H9 (cell line): ENCODE measurements around the gene IFNL3. TPM values are rescaled to one million over a fixed set of nuclear protein-coding genes. Genes with fewer than 3 reads are reported as not detected.
A peak's percentile ranks its signal among the peaks of the same experiment; 100 is the strongest.

Experiments used
- DNase-seq: peaks from one replicate; pipeline ENCODE4 v3.0.0-alpha.2; 2017
- H2AFZ ChIP-seq: one replicate; pipeline ENCODE4 v1.6.1; 2013; ENCODE audit warnings: mild to moderate bottlenecking, low read length, control low read depth, moderate library complexity
- H2AK5ac ChIP-seq: 2 replicates; pipeline ENCODE4 v1.6.1; 2013; ENCODE audit warnings: low read length, control low read depth, mixed read lengths; ENCODE audit not compliant: insufficient read length
- H2BK120ac ChIP-seq: one replicate; pipeline ENCODE4 v1.6.1; 2013; ENCODE audit warnings: low read depth, mild to moderate bottlenecking, low read length, control low read depth, inconsistent platforms; ENCODE audit not compliant: poor library complexity, severe bottlenecking
- H2BK12ac ChIP-seq: 2 replicates; pipeline ENCODE4 v1.6.1; 2013; ENCODE audit warnings: low read length, control low read depth, mixed read lengths, low read depth; ENCODE audit not compliant: insufficient read length
- H2BK15ac ChIP-seq: 2 replicates; pipeline ENCODE4 v1.6.1; 2013; ENCODE audit warnings: low read depth, low read length, control low read depth
- H2BK20ac ChIP-seq: one replicate; pipeline ENCODE4 v1.6.1; 2013; ENCODE audit warnings: low read depth, mild to moderate bottlenecking, low read length, control low read depth, inconsistent platforms; ENCODE audit not compliant: poor library complexity, severe bottlenecking
- H2BK5ac ChIP-seq: 2 replicates; pipeline ENCODE4 v1.6.1; 2013; ENCODE audit warnings: low read length, control low read depth, mixed read lengths; ENCODE audit not compliant: insufficient read length
- H3K14ac ChIP-seq: 2 replicates; pipeline ENCODE4 v1.6.1; 2013; ENCODE audit warnings: low read length, control low read depth; ENCODE audit not compliant: insufficient read depth
- H3K18ac ChIP-seq: 2 replicates; pipeline ENCODE4 v1.6.1; 2013; ENCODE audit warnings: low read depth, mild to moderate bottlenecking, mixed read lengths, low read length, control low read depth; ENCODE audit not compliant: insufficient read length
- H3K23ac ChIP-seq: 2 replicates; pipeline ENCODE4 v1.6.1; 2013; ENCODE audit warnings: low read length, control low read depth, mixed read lengths, low read depth; ENCODE audit not compliant: insufficient read length
- H3K23me2 ChIP-seq: 2 replicates; pipeline ENCODE4 v1.6.1; 2013; ENCODE audit warnings: low read depth, mild to moderate bottlenecking, mixed read lengths, low read length, control low read depth; ENCODE audit not compliant: insufficient read length, poor library complexity, severe bottlenecking
- H3K27ac ChIP-seq: 2 replicates; pipeline ENCODE4 v1.5.1; 2013; ENCODE audit warnings: low read length, control low read depth, mixed read lengths, low read depth; ENCODE audit not compliant: insufficient read length
- H3K27me3 ChIP-seq: 2 replicates; pipeline ENCODE4 v1.6.1; 2013; ENCODE audit warnings: low read length, control low read depth, inconsistent platforms; ENCODE audit not compliant: insufficient read depth
- H3K4ac ChIP-seq: 2 replicates; pipeline ENCODE4 v1.6.1; 2013; ENCODE audit warnings: low read depth, mild to moderate bottlenecking, control low read depth, inconsistent platforms, low read length, moderate library complexity
- H3K4me1 ChIP-seq: 2 replicates; pipeline ENCODE4 v1.6.1; 2013; ENCODE audit warnings: low read length, control low read depth, inconsistent platforms; ENCODE audit not compliant: insufficient read depth
- H3K4me2 ChIP-seq: 2 replicates; pipeline ENCODE4 v1.6.1; 2013; ENCODE audit warnings: low read length, control low read depth, mixed read lengths; ENCODE audit not compliant: insufficient read length, insufficient read depth
- H3K56ac ChIP-seq: 2 replicates; pipeline ENCODE4 v1.6.1; 2013; ENCODE audit warnings: low read depth, mild to moderate bottlenecking, mixed read lengths, low read length, control low read depth; ENCODE audit not compliant: insufficient read length
- H3K79me1 ChIP-seq: 2 replicates; pipeline ENCODE4 v1.6.1; 2013; ENCODE audit warnings: low read depth, mild to moderate bottlenecking, moderate library complexity, low read length, control low read depth, inconsistent platforms; ENCODE audit not compliant: insufficient read depth, poor library complexity, severe bottlenecking
- H3K79me2 ChIP-seq: 2 replicates; pipeline ENCODE4 v1.6.1; 2013; ENCODE audit warnings: low read length, control low read depth, inconsistent platforms; ENCODE audit not compliant: insufficient read depth
- H3K9ac ChIP-seq: 2 replicates; pipeline ENCODE4 v1.6.1; 2013; ENCODE audit warnings: low read length, control low read depth, mixed read lengths; ENCODE audit not compliant: insufficient read length; ENCODE audit errors: extremely low read depth
- H3K9me3 ChIP-seq: one replicate; pipeline ENCODE4 v1.6.1; 2013; ENCODE audit warnings: low read depth, low read length, inconsistent platforms; ENCODE audit not compliant: control insufficient read depth
- H3T11ph ChIP-seq: one replicate; pipeline ENCODE4 v1.6.1; 2013; ENCODE audit warnings: mild to moderate bottlenecking, low read length, control low read depth, inconsistent platforms
- H4K20me1 ChIP-seq: one replicate; pipeline ENCODE4 v1.6.1; 2013; ENCODE audit not compliant: control insufficient read depth, insufficient read length, insufficient read depth
- H4K5ac ChIP-seq: 2 replicates; pipeline ENCODE4 v1.6.1; 2013; ENCODE audit warnings: low read depth, mild to moderate bottlenecking, mixed read lengths, low read length, control low read depth; ENCODE audit not compliant: insufficient read length
- H4K8ac ChIP-seq: replicated peaks from 2 replicates; pipeline ENCODE4 v1.6.1; 2013; ENCODE audit warnings: low read length, control low read depth, mixed read lengths, low read depth; ENCODE audit not compliant: insufficient read length
- H4K91ac ChIP-seq: 2 replicates; pipeline ENCODE4 v1.6.1; 2013; ENCODE audit warnings: low read depth, mild to moderate bottlenecking, moderate library complexity, mixed read lengths, low read length, control low read depth; ENCODE audit not compliant: insufficient read length
- H3K27ac Mint-ChIP-seq, 3 experiments: 2 replicates in 2 of 3; 3 replicates in 1 of 3; pipeline ENCODE4 v1.8.0; 2020 to 2021; ENCODE audit warnings: mixed read lengths in 3 of 3, mild to moderate bottlenecking in 1 of 3, moderate library complexity in 1 of 3
- H3K27me3 Mint-ChIP-seq: 2 replicates; pipeline ENCODE4 v1.8.0; 2021; ENCODE audit warnings: low read depth, mild to moderate bottlenecking, moderate library complexity, mixed read lengths
- H3K36me3 Mint-ChIP-seq, 3 experiments: 2 replicates in 2 of 3; 3 replicates in 1 of 3; pipeline ENCODE4 v1.8.0; 2020 to 2021; ENCODE audit warnings: low read depth in 3 of 3, mixed read lengths in 3 of 3; ENCODE audit not compliant: insufficient read depth in 1 of 3
- H3K4me1 Mint-ChIP-seq, 2 experiments: 2 replicates each; pipeline ENCODE4 v1.8.0; 2020; ENCODE audit warnings: mixed read lengths in 2 of 2
- H3K4me3 Mint-ChIP-seq, 2 experiments: 2 replicates in 1 of 2; 3 replicates in 1 of 2; pipeline ENCODE4 v1.8.0; 2020 to 2021; ENCODE audit warnings: mild to moderate bottlenecking in 2 of 2, mixed read lengths in 2 of 2, moderate library complexity in 1 of 2
- H3K9me3 Mint-ChIP-seq, 2 experiments: 2 replicates in 1 of 2; 3 replicates in 1 of 2; pipeline ENCODE4 v1.8.0; 2020; ENCODE audit warnings: mild to moderate bottlenecking in 2 of 2, mixed read lengths in 2 of 2, moderate library complexity in 1 of 2
- CTCF ChIP-seq: fragments of 200-600 bp; sonication (generic); conservative IDR thresholded peaks from 3 replicates; pipeline ENCODE4 v1.8.0; 2021; ENCODE audit warnings: antibody characterized with exemption, mild to moderate bottlenecking
- WGBS: extraction: QIAGEN DNeasy Blood & Tissue Kit; methylation state at CpG from one replicate; pipeline ENCODE4 v1.1.7; 2013; ENCODE audit warnings: missing lambda C conversion rate, low lambda C conversion rate, mixed read lengths; ENCODE audit not compliant: insufficient read length; ENCODE audit errors: extremely low coverage; 5-methylcytosine and 5-hydroxymethylcytosine counted together
- total RNA-seq: library from RNA; stranded (reverse); gene quantifications from 2 replicates; pipeline ENCODE4 v1.2.1, GENCODE V29; 2021

The IFNL3 gene
- total RNA-seq, 1 experiment from 2014 or later: not detected

- no peak overlapping the region for H2AFZ ChIP-seq
- H2AK5ac ChIP-seq: no peak overlapping the region
- H4K8ac ChIP-seq: no peak overlapping the region
- no peak overlapping the region for H2BK120ac ChIP-seq
- no peak overlapping the region for H3K9ac ChIP-seq
- H3K56ac ChIP-seq: no peak overlapping the region
- peaks cover 5% of the 10 kb centered on the region for H3K23me2 ChIP-seq
- DNase-seq: peak; percentile 74
- Mint-ChIP-seq H3K36me3 (no peaks in the 10 kb centered on the region; a peak in 1 of 7 replicates), H3K27ac (no peak overlapping the region), H3K4me3 (peak overlapping the region; percentile 4 to 72; a peak in 4 of 5 replicates), H3K9me3 (peaks cover 4 to 9% of the 10 kb centered on the region in 2 experiments; a peak in 3 of 5 replicates), H3K27me3 (peaks cover 87% of the 10 kb centered on the region), H3K4me1 (peaks cover 5 to 16% of the 10 kb centered on the region in 2 experiments)
- no peaks in the 10 kb centered on the region for H3K9me3 ChIP-seq
- H2BK20ac ChIP-seq: no peak overlapping the region
- H3K4me1 ChIP-seq: no peaks in the 10 kb centered on the region
- no peak overlapping the region for H2BK15ac ChIP-seq
- H3K79me1 ChIP-seq: no peaks in the 10 kb centered on the region
- no peak overlapping the region for H3K4ac ChIP-seq
- H3K4me2 ChIP-seq: peak overlapping the region; percentile 31
- no peak overlapping the region for H3K18ac ChIP-seq
- H3K27me3 ChIP-seq: peaks cover 36% of the 10 kb centered on the region
- H4K20me1 ChIP-seq: no peaks in the 10 kb centered on the region
- WGBS: no CpG with 5 or more reads among the region's 39 CpGs
- no peak overlapping the region for H3T11ph ChIP-seq
- no peak overlapping the region for H4K91ac ChIP-seq
- no peak overlapping the region for H2BK5ac ChIP-seq
- no peak overlapping the region for H3K23ac ChIP-seq
- no peak for TF ChIP-seq CTCF
- H4K5ac ChIP-seq: no peak overlapping the region
- no peaks in the 10 kb centered on the region for H3K79me2 ChIP-seq
- H3K14ac ChIP-seq: no peak overlapping the region
- H3K27ac ChIP-seq: no peak overlapping the region
- no peak overlapping the region for H2BK12ac ChIP-seq
Measured at GRCh38 chr19:39265321-39265916, 20.6 kb upstream of the IFNL3 start.
